Suppressor macrophage treated with lipopolysaccharide for 1 hour (primary cell): ENCODE measurements around the gene PTPN13.

Experiments used
- DNase-seq, 3 donors: peaks; one replicate each; pipeline ENCODE4 v3.0.0-alpha.2; 2020 to 2022

PTPN13 gene

DNA sequence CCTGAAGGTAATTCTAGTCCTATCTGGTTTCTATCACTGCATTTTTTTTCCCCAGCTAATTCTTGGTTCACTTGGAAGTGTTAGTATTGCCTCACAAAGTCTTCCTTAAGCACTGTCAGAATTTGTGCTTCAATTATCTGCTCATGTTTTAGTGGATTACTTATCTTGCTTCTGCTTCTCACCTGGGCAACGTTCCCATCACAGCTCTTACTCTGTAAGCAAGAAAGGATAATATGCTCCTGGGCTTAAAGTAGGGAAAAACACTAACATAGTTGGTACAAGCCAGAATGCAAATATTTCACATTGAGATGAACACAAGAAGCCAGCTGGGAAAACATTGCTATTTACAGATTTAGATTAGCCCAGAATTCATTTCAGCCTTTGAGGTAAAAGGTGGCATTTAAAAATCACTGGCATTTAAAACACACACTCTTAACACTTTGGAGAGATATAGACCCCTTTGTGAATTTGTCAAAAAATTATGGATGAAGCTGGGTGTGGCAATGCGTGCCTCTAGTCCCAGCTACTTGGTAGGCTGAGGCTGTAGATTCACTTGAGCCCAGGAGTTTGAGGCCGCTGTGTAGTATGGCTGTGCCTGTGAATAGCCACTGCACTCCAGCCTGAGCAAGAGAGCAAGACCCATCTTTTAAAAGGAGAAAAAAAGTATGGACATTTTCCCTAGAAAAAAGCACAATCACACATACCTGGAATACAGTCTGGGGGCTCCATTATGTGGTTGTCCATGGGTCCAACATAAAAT is 6.6 kb upstream of the PTPN13 start:
- DNase-seq = no peak

DNA sequence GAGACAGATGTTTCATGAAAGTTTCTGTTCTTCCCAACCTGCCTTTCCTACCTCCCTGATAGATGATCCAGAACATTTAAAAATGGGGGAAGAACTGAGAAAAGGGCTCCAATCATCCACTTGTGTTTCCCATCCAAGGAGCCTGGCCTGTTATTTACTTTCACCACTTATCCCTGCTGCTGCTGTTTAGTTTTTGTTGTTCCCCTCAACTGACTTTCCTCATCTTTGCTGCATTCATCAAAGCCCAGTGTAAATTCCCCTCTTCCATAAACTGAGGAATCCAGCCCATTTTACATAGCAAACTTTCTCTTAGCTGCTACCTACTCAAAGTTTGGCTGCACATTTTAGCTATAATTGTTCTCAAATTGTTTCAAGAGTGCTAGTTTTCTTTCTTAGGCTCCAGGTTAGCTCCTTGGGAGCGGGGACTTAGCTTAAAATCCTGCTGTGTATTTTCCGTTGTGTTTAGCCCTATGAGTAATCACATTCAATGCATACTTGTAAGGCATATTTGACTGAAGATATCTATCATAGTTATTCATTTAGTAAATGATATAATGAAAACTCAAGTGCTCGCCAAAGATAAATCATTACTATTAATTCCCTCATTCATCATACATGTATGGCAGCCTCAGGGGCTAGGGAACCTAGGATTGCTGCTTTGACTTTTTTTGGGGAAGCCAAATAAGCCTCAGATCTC is 1.4 kb upstream of the PTPN13 start:
- no peak for DNase-seq

DNA sequence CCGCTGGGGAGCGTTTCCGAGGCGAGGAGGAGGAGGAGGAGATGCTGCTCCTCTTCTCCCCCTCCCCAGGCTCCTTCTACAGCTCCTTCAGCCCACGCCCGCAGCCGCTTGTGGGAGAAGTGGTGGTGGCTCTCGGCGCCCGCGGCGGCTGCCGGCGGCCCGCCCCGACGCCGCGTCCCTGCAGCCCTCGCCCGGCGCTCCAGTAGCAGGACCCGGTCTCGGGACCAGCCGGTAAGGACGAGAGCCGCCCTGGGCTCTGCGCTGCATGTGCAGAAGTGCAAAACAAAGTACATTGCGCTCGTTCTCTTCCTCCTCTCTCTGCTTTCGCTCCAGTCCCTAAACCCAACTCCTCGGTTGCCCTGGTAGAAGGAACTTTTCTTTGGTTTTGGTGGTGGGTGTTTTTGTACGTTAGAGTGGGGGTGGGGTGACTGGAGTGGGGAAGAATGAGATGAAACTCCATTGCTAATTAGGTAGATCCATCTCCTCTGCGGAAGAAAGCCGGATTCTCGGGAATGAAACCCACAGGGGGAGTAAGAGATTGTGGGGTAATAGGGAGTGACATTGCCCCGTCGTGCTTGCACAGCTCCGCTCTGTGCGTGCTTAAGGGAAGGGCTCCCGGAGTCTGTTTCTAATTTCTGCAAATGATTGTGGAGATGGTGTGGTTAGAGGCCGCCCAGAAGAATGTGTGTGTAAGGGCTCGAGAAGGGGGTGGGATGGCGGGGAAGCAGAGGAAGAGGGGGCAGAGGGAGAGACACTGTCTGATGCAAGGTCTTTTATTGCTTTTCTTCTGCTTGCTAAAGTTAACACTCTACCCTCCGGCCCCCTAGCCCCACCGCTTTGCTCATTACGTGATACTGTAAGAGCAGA is 677 bp downstream of the PTPN13 start:
- peak; percentile 36 to 57 (median 38) for DNase-seq

DNA sequence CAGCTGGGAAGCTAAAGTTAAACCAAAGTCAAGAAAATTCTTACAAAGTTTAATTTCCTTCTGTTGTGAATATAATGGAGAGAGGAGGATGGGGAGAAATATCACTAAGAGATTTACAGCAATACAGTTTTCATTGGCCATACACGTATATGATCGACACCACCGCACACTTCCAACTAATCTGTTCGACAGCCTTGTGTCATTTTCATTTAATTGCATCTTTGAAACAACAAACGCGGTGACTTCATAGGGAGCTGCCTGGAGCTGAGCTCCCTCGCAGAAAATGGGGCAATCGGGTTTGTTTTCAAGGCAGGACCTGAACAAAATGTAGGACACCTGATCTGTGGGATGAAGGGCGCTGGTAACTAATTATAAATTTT is 1.3 kb downstream of the PTPN13 start:
- DNase-seq = peak in 2 of 3 donors; percentile 10 to 16

DNA sequence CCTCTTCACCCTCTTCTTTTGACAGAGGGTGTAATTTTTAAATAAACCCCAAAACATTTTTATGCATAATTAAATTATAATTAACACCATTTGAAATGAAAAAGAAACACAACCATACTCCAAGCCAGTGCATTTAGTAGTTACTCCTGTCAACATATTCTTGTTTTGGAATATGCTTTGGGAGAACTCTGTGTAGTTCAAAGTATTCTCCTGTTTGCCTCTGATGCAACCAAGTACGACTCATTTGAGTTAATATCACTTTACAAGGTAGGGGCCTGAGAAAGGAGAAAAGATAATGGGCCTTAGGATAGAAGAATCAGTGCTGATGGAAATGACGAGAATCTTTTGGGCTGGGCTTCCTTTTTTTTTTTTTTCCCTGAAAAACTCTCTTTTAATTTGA is 2.7 kb downstream of the PTPN13 start:
- DNase-seq = no peak

DNA sequence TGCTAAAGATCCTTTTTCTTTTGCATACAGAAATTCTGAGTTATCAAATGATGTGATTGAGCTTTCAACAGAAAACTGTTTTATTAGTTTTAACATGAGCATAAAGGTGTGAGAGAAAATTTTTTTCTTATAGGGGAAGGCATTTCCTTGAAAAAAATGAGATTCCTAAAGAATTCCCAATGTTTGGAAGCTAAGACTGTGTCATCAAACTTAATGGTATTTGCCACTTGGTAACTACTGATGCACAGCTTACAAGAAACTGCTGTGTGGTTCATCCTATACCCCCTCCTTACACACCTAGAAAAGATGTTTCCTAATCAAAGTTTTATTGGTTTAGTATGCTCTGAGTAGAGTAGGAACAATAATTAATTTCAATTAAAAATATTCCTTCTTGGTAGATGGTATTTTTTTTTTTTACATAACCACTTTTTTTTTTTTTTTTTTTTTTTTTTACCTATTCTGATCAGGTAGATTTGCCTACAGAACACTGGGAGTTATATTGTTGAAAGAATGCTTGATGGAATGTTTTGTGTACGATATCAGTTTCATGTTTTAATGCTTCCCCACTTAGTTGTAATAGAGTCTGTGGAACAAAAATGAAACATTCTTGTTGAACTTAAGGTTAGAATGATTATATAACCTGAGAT is 6.0 kb downstream of the PTPN13 start:
- no peak for DNase-seq

DNA sequence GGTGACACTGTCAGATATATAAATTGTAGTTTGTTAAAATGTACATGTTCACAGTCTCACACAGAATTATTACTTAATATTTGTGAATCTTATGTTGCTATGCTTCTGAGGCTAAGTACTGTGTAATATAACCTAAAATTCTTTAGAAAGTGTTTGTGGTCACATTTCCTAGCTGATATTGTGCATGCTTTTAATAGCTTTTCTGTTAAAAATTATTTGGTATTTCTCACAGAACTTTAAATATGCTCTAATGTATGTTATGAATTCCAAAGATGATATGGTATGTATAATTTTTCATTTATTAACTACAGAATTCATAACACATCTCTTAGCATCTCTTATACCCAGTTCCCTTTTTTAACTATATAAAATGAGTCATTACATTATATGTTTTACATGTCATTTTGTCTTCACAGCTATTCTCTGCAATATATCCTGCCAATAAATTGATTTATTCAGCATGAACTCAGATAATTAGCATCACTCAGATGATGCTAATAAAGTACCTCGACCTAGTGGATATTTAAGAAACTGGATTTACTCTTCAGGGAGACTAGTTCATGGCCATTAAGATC is 9.3 kb downstream of the PTPN13 start:
- DNase-seq = no peak

DNA sequence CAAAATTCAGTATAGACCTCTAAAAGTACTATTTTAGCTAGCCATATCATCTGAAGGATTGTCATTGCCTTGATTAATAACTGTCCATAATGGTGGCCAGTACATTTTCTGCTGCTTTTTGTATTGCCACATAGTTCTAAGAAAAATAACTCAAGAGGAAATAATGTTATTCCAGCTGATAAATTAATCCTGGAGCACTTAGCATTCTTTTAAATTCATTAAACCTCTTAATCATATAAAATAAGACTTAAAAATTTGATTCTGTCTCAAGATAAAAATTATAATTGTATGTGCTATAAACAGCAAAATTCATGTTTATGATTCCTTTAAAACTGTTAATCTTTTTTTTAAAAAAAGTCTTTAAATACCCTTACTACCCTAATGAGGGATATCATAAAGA is 12.7 kb downstream of the PTPN13 start:
- no peak for DNase-seq

DNA sequence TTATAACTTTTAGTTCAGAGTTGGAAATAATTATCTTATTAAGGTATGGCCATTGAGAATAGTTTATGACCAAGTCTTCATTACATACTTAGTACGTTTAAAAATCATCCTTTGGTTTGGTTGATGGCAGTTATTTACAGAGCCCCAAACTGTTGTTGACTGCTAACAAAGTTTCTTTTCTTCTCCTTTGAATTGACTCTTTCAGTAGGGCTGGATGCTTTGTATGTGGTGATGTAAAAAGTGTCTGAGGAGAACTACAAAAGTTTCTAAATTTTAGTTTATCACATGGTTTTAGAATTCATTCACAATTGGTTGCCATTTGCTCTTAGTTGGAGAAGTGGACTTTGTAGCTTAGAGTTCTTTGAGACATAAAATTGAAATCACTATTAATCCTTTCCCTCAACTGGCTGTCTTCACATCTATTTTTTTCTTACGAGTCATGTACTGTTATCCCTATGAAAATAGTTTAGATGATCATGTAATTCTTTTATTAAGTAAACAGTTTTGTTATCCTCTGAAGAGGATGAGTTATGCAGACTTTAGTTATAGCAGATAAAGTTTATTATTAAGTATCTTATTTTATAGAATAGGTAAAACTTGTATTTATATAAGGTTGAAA is 14.8 kb downstream of the PTPN13 start:
- DNase-seq = no peak

DNA sequence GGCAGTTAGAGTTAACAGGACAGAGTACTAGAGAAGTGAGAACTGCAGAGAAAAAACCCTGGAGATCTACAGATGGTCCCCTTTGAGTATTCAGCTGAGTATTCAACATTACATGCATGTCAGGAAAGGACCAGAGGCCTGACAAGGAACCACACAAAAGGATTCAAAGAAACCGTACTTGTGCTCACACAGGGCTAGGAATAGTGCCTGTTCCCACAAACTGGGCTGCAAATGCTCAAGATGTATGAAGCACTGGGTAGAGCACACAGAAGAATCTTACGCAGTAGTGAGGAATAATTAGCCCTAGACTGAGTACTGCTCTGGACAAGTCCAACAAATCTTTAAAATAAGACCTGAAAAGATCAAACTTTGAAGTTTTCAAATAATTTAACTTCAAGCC is 17.6 kb downstream of the PTPN13 start:
- DNase-seq = no peak

DNA sequence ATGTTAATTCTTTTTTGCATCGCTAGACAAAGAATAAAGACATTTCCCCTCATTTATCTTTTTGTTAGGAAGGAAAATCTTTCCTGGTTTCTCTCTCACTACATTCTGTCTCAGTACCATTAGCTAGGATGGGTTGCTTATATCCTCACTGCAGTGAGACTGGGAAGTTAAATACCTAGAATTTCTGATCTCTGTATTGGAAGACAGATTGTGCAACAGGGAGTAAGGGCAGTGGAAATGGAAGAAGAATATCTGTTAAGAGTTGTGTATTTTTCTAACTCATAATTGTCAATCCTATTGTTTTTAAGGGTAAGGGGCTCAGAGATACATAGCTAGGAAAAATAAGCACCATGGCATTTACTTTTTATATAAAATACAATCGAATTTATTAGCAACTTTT is 19.6 kb downstream of the PTPN13 start:
- no peak for DNase-seq

DNA sequence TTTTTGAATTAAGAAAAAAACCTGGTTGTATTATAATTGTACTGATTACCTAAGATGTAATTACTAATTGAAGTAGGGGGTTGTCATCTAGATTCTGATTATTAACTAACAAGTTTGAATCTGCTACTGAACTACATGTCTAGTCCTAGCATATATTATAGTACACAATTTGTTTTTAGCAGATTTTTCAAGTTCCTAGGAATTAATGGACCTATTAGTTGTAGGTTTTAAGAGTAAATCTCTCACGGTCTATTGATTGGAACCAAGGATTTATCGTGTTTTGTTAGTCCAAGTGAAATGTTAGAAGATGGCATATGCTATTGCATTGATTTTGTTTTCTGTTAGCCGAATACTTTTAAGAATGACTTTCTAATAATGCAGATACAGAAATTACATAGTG is 20.8 kb downstream of the PTPN13 start:
- DNase-seq = no peak

DNA sequence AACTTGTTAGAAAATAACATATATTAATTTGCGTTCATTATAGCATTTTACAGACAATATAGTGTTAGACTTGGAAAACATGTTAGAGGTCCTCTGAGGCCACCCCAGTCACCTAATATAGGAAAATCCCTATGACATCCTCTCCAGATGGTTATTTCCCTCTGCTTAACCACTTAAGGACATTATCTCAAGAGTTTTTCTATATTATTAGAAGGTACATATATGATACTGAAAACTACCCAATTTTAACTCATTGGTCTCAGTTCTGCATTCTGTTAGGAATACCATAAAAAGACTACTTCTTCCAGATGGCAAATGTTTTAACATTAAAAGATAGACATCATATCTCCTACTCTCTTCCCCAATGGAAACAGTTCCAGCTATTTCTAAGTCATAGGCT is 21.4 kb downstream of the PTPN13 start:
- peak in 2 of 3 donors; percentile 3 to 9 for DNase-seq

DNA sequence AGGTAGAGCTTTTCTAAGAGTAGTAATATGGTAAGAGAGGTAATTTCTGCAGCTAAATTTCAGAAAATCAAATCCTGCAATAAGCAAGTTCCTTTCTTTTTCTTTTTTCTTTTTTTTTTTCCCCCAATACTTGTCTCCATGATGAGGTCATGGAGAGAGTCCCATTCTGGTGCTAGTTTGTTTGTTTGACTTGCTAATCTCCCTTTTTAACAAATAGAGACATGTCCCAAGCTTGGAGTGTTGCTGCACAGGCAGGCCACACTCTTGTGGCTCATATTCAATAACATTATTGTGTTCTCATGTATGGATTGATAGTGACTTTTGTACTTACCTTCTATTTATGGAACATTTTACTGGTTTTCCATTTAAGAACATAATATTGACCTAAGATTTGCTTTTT is 25.5 kb downstream of the PTPN13 start:
- no peak for DNase-seq

DNA sequence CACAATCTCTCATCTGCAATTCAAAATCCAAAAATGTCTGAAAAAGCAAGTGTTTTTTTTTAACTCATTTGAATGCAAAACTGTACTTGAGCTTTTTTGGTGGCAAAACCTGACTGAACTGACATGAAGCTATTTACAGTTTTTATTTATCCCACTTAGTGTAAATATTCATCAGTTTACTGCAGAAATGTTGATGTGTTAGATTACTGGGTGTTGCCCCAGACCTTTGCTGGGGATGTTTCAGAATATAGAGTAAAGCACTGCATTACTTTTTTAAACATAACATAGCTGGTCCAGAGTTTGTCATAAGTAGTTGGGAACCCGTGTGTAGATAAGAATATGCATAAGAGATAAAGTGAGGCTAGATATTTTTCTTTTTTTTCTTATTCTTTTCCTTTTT is 27.3 kb downstream of the PTPN13 start:
- no peak for DNase-seq

DNA sequence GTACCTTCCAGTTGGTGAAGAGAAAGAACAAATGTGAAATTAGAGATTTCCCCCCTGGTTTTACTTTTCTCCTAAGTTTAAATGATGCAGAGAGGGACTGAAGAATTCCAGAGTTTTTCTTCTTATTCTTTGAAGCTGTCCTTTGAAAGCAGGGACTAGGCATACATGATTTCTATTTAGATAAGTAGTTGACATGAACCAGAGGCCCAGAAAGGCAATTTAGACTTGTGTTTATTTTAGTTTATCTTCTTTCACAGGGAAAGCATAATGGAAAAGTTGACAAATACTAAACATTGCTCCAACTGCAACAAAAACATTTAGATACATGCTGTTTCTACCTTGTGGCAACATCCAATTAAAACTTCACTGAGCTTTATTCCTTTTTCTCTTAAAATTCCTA is 32.0 kb downstream of the PTPN13 start:
- DNase-seq = no peak

DNA sequence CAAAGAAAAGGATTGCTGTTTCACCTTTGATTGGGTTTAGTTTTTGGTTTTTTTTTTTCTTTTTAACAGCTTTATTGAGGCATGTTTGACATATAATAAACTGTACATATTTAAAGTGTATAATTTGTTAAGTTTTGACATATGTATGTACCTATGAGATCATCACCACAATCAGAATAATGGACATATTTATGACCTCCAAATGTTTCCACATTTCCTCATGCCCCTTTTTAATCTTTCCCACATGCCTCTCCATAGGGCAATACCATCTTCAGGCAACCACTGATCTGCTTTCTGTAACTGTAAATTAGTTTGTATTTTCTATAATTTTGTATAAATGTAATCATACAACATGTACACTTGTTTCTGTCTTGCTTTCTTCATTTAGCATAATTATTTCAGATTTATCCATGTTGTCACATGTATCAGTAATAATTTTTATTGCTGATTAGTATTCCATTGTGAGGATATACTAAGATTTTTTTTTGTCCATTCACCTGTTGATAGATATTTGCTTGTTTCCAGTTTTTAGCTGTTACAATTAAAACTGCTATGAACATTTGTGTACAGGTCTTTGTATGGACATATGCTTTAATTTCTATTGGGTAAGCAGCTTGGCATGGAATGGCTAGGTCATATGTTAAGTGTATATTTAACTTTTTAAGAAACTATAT is 33.5 kb downstream of the PTPN13 start:
- DNase-seq = no peak

DNA sequence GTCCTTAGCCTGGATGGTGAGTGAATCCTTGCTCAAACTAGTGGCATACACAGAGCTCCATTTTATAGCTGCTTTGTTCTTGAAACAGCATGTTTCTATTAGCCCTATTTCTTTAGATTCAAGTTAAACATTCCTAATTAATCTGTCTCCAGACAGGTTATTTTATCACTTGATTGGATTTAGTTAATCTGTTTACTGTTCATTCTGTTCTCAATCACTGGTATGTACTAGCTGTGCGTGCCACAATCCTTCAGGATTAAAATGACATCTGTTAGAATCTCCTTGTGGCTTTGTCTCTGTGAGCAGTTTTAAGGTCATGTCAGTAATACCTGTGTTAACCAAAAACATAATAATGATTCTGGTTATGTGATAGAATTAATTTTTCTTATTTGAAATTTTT is 36.5 kb downstream of the PTPN13 start:
- DNase-seq = no peak

DNA sequence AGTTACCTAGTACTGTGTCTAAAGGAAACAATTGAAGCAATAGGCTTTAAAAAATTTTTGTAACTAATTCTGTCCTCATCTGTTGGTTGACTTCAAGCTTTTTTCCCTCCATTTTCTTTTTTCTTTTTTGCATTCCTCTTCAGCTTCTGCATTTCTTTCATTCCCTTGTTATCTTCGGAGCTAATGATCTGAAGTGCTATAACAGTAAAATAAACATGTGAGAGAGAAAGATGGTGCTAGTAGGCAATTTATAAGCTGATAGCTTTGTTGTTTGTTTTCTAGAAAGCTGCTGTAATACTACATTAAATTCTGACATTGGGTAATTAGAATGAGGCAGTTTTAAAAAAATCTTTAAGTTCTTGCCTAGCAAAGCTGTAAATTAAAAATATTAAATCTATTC is 37.1 kb downstream of the PTPN13 start:
- no peak for DNase-seq

DNA sequence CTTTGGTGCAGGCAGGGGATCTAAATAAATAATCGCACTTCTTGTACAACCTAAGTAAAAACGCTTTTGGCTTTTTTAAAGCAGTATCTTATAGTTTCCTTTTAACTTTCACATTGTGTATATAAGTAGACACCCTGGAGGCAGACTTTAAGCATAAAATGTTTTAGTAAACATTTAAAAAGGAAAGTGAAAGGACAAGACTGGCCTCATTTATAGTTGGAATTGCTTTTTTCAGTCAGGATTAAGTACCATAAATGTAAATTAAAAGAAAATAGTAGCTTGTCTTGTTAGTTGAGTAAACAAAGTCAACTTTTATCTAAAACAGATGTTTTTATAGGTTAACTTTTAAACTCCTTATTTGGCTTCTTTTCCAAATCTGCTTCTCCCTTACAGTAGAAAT is 39.7 kb downstream of the PTPN13 start:
- no peak for DNase-seq

DNA sequence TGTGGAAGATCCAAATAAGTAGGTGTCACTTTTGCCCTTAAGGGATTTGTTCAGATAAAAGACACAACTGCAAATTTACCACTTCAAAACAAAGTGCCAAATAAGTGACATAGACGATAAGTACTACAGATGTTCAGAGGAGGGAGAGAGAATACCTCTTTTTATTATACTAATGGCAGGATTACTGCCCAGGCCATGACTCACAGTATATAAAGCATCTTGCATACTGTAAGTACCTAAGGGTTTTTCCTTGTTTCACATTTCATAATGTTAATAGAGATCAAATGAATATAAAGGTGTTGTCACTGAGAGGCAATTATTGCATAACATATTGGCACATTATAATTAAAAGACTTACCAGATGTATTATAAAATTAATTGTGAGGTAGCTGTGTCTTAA is 46.4 kb downstream of the PTPN13 start:
- no peak for DNase-seq
